ENCODE results near the gene RPTOR. TPM values are rescaled to one million over a fixed set of nuclear protein-coding genes. Genes with fewer than 3 reads are reported as not detected.

Gene RPTOR
- total RNA-seq, 1 donor = 27.9 TPM

DNA sequence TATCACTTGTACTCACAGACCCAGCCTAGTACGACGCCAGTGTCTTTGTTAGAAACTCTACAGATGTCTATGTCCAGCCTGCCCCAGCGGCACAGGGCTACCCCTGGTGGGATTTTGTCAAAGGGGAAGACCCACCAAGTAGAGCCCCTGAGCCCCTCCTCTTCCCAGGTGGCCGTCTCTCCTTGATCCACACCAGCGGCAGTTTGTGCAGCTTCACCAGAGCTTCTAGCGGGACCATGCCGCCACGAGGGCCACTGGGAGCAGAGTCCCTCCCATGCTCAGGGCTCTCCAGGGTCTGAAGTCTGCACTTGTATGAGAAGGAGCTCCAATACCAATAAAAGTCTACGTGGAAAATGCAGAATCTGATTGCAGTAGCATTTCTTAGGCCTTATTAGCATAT lies 157.1 kb downstream of the RPTOR start:
- Histone ChIP-seq H3K4me1 (ENCODE audit: insufficient read depth, low read length) (peaks cover 3% of the 10 kb centered on the region), H3K27me3 (ENCODE audit: insufficient read depth, low read length) (no peaks in the 10 kb centered on the region), H4K20me1 (ENCODE audit: insufficient read depth, low read length) (peaks cover 43% of the 10 kb centered on the region), H3K4me2 (ENCODE audit: insufficient read depth, low read length) (no peak overlapping the region), H3K79me2 (ENCODE audit: insufficient read depth, low read length) (peaks cover 84% of the 10 kb centered on the region), H3K27ac (ENCODE audit: low read depth, low read length) (no peak overlapping the region), H3K36me3 (ENCODE audit: insufficient read depth, low read length) (no peaks in the 10 kb centered on the region), H3K4me3 (ENCODE audit: insufficient read depth, low read length) (no peak overlapping the region), H3K9me3 (ENCODE audit: low read depth, low read length) (no peaks in the 10 kb centered on the region), H2AFZ (ENCODE audit: low read length) (no peak overlapping the region)
- TF ChIP-seq, protein P1, sequence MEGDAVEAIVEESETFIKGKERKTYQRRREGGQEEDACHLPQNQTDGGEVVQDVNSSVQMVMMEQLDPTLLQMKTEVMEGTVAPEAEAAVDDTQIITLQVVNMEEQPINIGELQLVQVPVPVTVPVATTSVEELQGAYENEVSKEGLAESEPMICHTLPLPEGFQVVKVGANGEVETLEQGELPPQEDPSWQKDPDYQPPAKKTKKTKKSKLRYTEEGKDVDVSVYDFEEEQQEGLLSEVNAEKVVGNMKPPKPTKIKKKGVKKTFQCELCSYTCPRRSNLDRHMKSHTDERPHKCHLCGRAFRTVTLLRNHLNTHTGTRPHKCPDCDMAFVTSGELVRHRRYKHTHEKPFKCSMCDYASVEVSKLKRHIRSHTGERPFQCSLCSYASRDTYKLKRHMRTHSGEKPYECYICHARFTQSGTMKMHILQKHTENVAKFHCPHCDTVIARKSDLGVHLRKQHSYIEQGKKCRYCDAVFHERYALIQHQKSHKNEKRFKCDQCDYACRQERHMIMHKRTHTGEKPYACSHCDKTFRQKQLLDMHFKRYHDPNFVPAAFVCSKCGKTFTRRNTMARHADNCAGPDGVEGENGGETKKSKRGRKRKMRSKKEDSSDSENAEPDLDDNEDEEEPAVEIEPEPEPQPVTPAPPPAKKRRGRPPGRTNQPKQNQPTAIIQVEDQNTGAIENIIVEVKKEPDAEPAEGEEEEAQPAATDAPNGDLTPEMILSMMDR (IDR thresholded peaks at IDR 0.05; ENCODE audit: extremely low read depth, low read depth, low read length) = no peak
- DNase-seq (ENCODE audit: insufficient read length, low spot score, missing footprints) = no peak

DNA sequence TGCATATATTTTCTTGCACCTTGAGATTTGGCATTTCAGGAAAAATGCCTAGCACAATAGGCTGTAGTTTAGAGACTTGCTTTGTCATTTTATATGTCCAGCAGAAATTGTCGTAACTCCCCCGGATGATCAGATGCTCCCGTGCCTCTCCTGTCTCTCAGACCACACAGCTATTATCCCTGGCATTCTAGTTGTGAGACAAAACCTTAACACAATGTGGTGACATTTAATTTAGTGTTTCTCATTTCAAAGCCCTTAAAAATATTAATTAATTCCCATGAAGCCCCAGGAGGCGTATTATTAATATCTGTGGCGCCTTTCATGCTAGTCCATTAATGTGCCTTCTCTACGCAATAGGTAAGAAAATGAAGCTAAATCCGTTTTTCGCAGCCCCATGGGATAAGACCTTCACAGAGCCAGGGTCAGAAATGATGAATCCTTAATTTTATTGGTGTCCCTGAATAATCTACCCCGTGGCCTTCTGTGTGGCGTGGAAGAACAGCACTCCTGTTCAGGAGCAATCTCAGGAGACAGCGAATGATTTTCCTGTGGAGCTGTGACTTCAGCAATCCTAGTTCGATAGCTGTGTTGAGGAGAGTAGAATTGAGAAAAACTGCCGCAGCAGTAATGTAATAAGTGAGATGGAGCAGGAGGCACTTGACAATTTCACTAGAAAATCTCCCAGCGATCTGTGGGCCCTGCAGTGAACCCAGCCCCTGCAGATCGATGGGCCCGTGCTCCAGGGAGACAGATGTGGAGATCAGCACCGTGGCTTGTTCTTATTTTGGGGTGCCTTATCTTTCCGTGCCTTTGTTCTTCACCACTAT lies 157.9 kb downstream of the RPTOR start:
- TF ChIP-seq, protein P1 (IDR thresholded peaks at IDR 0.05; ENCODE audit: extremely low read depth, low read depth, low read length) = no peak
- Histone ChIP-seq H3K27ac (ENCODE audit: low read depth, low read length) (no peak overlapping the region), H3K36me3 (ENCODE audit: insufficient read depth, low read length) (no peaks in the 10 kb centered on the region), H3K79me2 (ENCODE audit: insufficient read depth, low read length) (peaks cover 78% of the 10 kb centered on the region), H3K9me3 (ENCODE audit: low read depth, low read length) (no peaks in the 10 kb centered on the region), H4K20me1 (ENCODE audit: insufficient read depth, low read length) (peaks cover 40% of the 10 kb centered on the region), H3K4me2 (ENCODE audit: insufficient read depth, low read length) (no peak overlapping the region), H2AFZ (ENCODE audit: low read length) (no peak overlapping the region), H3K27me3 (ENCODE audit: insufficient read depth, low read length) (no peaks in the 10 kb centered on the region), H3K4me1 (ENCODE audit: insufficient read depth, low read length) (peaks cover 3% of the 10 kb centered on the region), H3K4me3 (ENCODE audit: insufficient read depth, low read length) (no peak overlapping the region)
- no peak for DNase-seq (ENCODE audit: insufficient read length, low spot score, missing footprints)

DNA sequence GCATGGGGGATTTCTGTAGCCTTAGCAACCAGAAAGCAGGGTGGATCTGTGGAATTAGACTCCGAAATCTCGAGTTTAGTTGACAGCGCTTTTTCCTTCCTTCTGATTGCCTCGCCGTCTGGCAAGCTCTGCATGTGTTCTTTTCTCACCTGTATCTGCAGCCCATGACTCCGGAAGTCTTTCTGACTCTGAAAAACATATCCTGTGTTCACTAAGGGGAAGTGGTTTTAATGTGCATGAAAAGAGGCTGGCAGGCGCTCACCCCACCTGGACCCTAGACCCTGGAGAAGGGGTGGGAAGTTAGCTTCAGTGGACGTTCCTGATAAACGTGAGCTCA lies 158.5 kb downstream of the RPTOR start:
- peaks cover 5% of the 10 kb centered on the region for H3K36me3 ChIP-seq (ENCODE audit: insufficient read depth, low read length)
- H3K4me1 ChIP-seq (ENCODE audit: insufficient read depth, low read length) = peaks cover 3% of the 10 kb centered on the region
- no peak for DNase-seq (ENCODE audit: insufficient read length, low spot score, missing footprints)
- H3K4me3 ChIP-seq (ENCODE audit: insufficient read depth, low read length) = no peak overlapping the region
- H3K9me3 ChIP-seq (ENCODE audit: low read depth, low read length) = no peaks in the 10 kb centered on the region
- H3K79me2 ChIP-seq (ENCODE audit: insufficient read depth, low read length) = peaks cover 78% of the 10 kb centered on the region
- no peak overlapping the region for H3K27ac ChIP-seq (ENCODE audit: low read depth, low read length)
- no peak overlapping the region for H3K4me2 ChIP-seq (ENCODE audit: insufficient read depth, low read length)
- TF ChIP-seq, protein P1 (IDR thresholded peaks at IDR 0.05; ENCODE audit: extremely low read depth, low read depth, low read length) = no peak
- peaks cover 40% of the 10 kb centered on the region for H4K20me1 ChIP-seq (ENCODE audit: insufficient read depth, low read length)
- no peaks in the 10 kb centered on the region for H3K27me3 ChIP-seq (ENCODE audit: insufficient read depth, low read length)
- no peak overlapping the region for H2AFZ ChIP-seq (ENCODE audit: low read length)

DNA sequence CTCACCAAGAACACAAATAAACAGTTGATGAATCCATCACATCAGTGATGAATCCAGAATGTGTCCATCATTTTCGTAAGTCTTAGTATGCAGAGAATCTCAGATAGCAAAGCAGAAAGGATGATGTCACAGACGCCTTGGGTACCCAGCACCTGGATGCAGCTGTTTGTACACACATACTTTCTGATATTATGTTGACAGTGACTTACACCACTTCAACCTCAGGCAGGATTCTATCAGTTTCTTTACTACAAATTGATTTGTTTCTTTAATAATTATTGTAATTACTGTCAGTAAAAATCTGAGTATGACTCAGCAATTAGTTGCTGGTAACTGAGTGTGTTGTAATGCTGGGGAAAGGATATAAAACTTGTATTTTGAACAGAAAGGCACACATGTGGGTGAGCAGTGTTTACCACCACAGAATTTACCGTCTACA lies 159.8 kb downstream of the RPTOR start:
- Histone ChIP-seq H3K79me2 (ENCODE audit: insufficient read depth, low read length) (peaks cover 70% of the 10 kb centered on the region), H3K4me2 (ENCODE audit: insufficient read depth, low read length) (no peak overlapping the region), H3K9me3 (ENCODE audit: low read depth, low read length) (no peaks in the 10 kb centered on the region), H3K27me3 (ENCODE audit: insufficient read depth, low read length) (no peaks in the 10 kb centered on the region), H3K4me3 (ENCODE audit: insufficient read depth, low read length) (no peak overlapping the region), H4K20me1 (ENCODE audit: insufficient read depth, low read length) (peaks cover 35% of the 10 kb centered on the region), H3K27ac (ENCODE audit: low read depth, low read length) (no peak overlapping the region), H3K36me3 (ENCODE audit: insufficient read depth, low read length) (peaks cover 5% of the 10 kb centered on the region), H3K4me1 (ENCODE audit: insufficient read depth, low read length) (peaks cover 3% of the 10 kb centered on the region), H2AFZ (ENCODE audit: low read length) (no peak overlapping the region)
- TF ChIP-seq, protein P1 (IDR thresholded peaks at IDR 0.05; ENCODE audit: extremely low read depth, low read depth, low read length) = no peak
- DNase-seq (ENCODE audit: insufficient read length, low spot score, missing footprints) = no peak
